HG03575 (cell line): ENCODE measurements around the gene TANC1.
"Not testable (repeated sequence)": the region's sequence is repeated elsewhere in the genome, so short reads cannot be mapped to it uniquely, and the experiment has no call there.

ENCODE experiments used
- ATAC-seq: cut with Tn5 transposase; IDR thresholded peaks from one replicate; pipeline ENCODE4 v1.9.1; 2021; ENCODE audit not compliant: unreplicated experiment, insufficient number of reproducible peaks, low FRiP score; ENCODE audit errors: extremely low read depth

TANC1 gene

GRCh38 chr2:159013103-159013502 is 44.7 kb downstream of the TANC1 start:
- no peak for ATAC-seq

GRCh38 chr2:159015174-159015573 is 46.7 kb downstream of the TANC1 start:
- no peak for ATAC-seq

GRCh38 chr2:159015823-159016222 is 47.4 kb downstream of the TANC1 start:
- ATAC-seq, result no peak

GRCh38 chr2:159017837-159018236 is 49.4 kb downstream of the TANC1 start:
- ATAC-seq, result no peak

GRCh38 chr2:159019021-159019420 is 50.6 kb downstream of the TANC1 start:
- ATAC-seq, result no peak

GRCh38 chr2:159022019-159022418 is 53.6 kb downstream of the TANC1 start:
- no peak for ATAC-seq

GRCh38 chr2:159026170-159026569 is 57.7 kb downstream of the TANC1 start:
- ATAC-seq, result no peak

- no peak for ATAC-seq
These were observed 60.3 kb downstream of the TANC1 start for GRCh38 chr2:159028776-159029175.

- ATAC-seq, result no peak
These were observed 61.5 kb downstream of the TANC1 start for GRCh38 chr2:159029936-159030335.

GRCh38 chr2:159030674-159031380 is 62.4 kb downstream of the TANC1 start:
- ATAC-seq, result no peak

GRCh38 chr2:159032146-159032545 is 63.7 kb downstream of the TANC1 start:
- no peak for ATAC-seq

GRCh38 chr2:159032580-159032979 is 64.1 kb downstream of the TANC1 start:
- ATAC-seq, result no peak

GRCh38 chr2:159034713-159035112 is 66.3 kb downstream of the TANC1 start:
- no peak for ATAC-seq

- ATAC-seq, result no peak
These were observed 67.5 kb downstream of the TANC1 start for GRCh38 chr2:159035790-159036411.

GRCh38 chr2:159036461-159036860 is 68.0 kb downstream of the TANC1 start:
- ATAC-seq, result not testable (repeated sequence)

GRCh38 chr2:159041328-159041727 is 72.9 kb downstream of the TANC1 start:
- ATAC-seq, result not testable (repeated sequence)

GRCh38 chr2:159042115-159042850 is 73.8 kb downstream of the TANC1 start:
- ATAC-seq, result no peak

GRCh38 chr2:159043710-159044109 is 75.3 kb downstream of the TANC1 start:
- no peak for ATAC-seq

- ATAC-seq, result no peak
These were observed 76.4 kb downstream of the TANC1 start for GRCh38 chr2:159044804-159045286.
